Endodermal cell (in vitro differentiated cells): Measurements from ENCODE around the gene NAA30. TPM values are rescaled to one million over a fixed set of nuclear protein-coding genes. Genes with fewer than 3 reads are reported as not detected.
"Not testable (repeated sequence)": the region's sequence is repeated elsewhere in the genome, so short reads cannot be mapped to it uniquely, and the experiment has no call there.

ENCODE experiments used
- DNase-seq: peaks from one replicate; pipeline ENCODE4 v3.0.0-alpha.2; 2017
- H3K27ac ChIP-seq: 2 replicates; pipeline ENCODE4 v1.5.1; 2013; ENCODE audit warnings: mild to moderate bottlenecking, low read depth, low read length, moderate library complexity
- H3K27me3 ChIP-seq: 2 replicates; pipeline ENCODE4 v1.6.1; 2013; ENCODE audit warnings: mild to moderate bottlenecking, low read length, moderate library complexity; ENCODE audit not compliant: insufficient read depth, control insufficient read depth, poor library complexity, severe bottlenecking
- H3K36me3 ChIP-seq: 2 replicates; pipeline ENCODE4 v1.7.0; 2013; ENCODE audit warnings: mild to moderate bottlenecking, low read length, moderate library complexity; ENCODE audit not compliant: control insufficient read depth, insufficient read depth
- H3K4me1 ChIP-seq: one replicate; pipeline ENCODE4 v1.7.0; 2013; ENCODE audit warnings: low read length; ENCODE audit not compliant: control insufficient read depth, insufficient read depth
- H3K4me3 ChIP-seq: 2 replicates; pipeline ENCODE4 v1.5.1; 2013; ENCODE audit warnings: mild to moderate bottlenecking, low read length, moderate library complexity
- H3K9ac ChIP-seq: 2 replicates; pipeline ENCODE4 v1.6.1; 2013; ENCODE audit warnings: mild to moderate bottlenecking, low read length, moderate library complexity; ENCODE audit not compliant: poor library complexity, severe bottlenecking; ENCODE audit errors: extremely low read depth
- H3K9me3 ChIP-seq: 2 replicates; pipeline ENCODE4 v1.6.1; 2013; ENCODE audit warnings: mild to moderate bottlenecking, low read length, moderate library complexity; ENCODE audit not compliant: control insufficient read depth
- H3K27ac Mint-ChIP-seq: 2 replicates; pipeline ENCODE4 v1.8.0; 2020; ENCODE audit warnings: mixed read lengths
- H3K27me3 Mint-ChIP-seq: 2 replicates; pipeline ENCODE4 v1.8.0; 2021; ENCODE audit warnings: mild to moderate bottlenecking, mixed read lengths; ENCODE audit not compliant: insufficient read depth
- H3K36me3 Mint-ChIP-seq: 2 replicates; pipeline ENCODE4 v1.8.0; 2020; ENCODE audit warnings: low read depth, mixed read lengths
- H3K4me1 Mint-ChIP-seq: 2 replicates; pipeline ENCODE4 v1.8.0; 2020; ENCODE audit warnings: mixed read lengths
- H3K4me3 Mint-ChIP-seq: 2 replicates; pipeline ENCODE4 v1.8.0; 2020; ENCODE audit warnings: mild to moderate bottlenecking, moderate library complexity, mixed read lengths
- H3K9me3 Mint-ChIP-seq: 2 replicates; pipeline ENCODE4 v1.8.0; 2020; ENCODE audit warnings: mild to moderate bottlenecking, mixed read lengths
- CTCF ChIP-seq: fragments of 200-600 bp; sonication (generic); conservative IDR thresholded peaks from 2 replicates; pipeline ENCODE4 v1.5.0; 2021; ENCODE audit warnings: antibody characterized with exemption, mild to moderate bottlenecking
- WGBS, 2 experiments: methylation state at CpG; one replicate each; pipeline versions ENCODE4 v1.1.5 to v1.1.7; 2013; ENCODE audit warnings: missing lambda C conversion rate in 2 of 2, mixed read lengths in 1 of 2; ENCODE audit not compliant: insufficient coverage in 1 of 2, insufficient read length in 1 of 2; 5-methylcytosine and 5-hydroxymethylcytosine counted together
- long read RNA-seq, 4 experiments: library from polyadenylated mRNA in 2 of 4; library from RNA in 1 of 4; library from capped mRNA in 1 of 4; stranded (forward) in 3 of 4; unstranded in 1 of 4; transcript quantifications; one replicate each; pipeline ENCODE4 v2.0.0, GENCODE V29; 2020 to 2021; ENCODE audit warnings: inconsistent platforms in 1 of 4
- polyA plus RNA-seq, 2 experiments: library from polyadenylated mRNA; stranded (reverse); fragments of 50-300 nt; gene quantifications; one replicate each; pipeline ENCODE4 v1.2.3, GENCODE V29; 2013
- total RNA-seq, 2 donors: library from RNA; stranded (reverse); fragmentation: NEBNext Ultra II Directional in 1 of 2; extraction: Animal tissue kit (Norgen Biotek cat#: 25700) in 1 of 2; gene quantifications; 2 replicates in 1 of 2; 3 replicates in 1 of 2; pipeline ENCODE4 v1.2.1, GENCODE V29; 2021

The NAA30 gene
- total RNA-seq, result 10 to 100 TPM; 23.0 to 26.0 TPM
- 17.4 TPM for polyA plus RNA-seq (2013, experiment 1 of 2)
- 12.8 TPM for polyA plus RNA-seq (2013, experiment 2 of 2)
- long read RNA-seq, experiment 1, full-length matches to known transcripts, result 2 of 13 reads
- long read RNA-seq, experiment 1, partial matches to known transcripts, result 0 of 13 reads
- long read RNA-seq, experiment 1, other reads (novel, unspliced or antisense), result 11 of 13 reads
- long read RNA-seq, experiment 2, full-length matches to known transcripts, result 73 of 90 reads
- long read RNA-seq, experiment 2, partial matches to known transcripts, result 5 of 90 reads
- long read RNA-seq, experiment 2, other reads (novel, unspliced or antisense), result 12 of 90 reads
- long read RNA-seq, experiment 3, full-length matches to known transcripts, result 6 of 13 reads
- long read RNA-seq, experiment 3, partial matches to known transcripts, result 3 of 13 reads
- long read RNA-seq, experiment 3, other reads (novel, unspliced or antisense), result 4 of 13 reads
- long read RNA-seq, experiment 4, partial matches to known transcripts, result 0 of 3 reads
- long read RNA-seq, experiment 4, other reads (novel, unspliced or antisense), result 1 of 3 reads

- 1 to 3% methylated on average over 13 to 61 of the region's 62 CpGs for WGBS, 2 experiments
- Mint-ChIP-seq H3K4me3 (peak within 1 kb of the TSS; percentile 83), H3K27ac (peak within 1 kb of the TSS; percentile 86), H3K4me1 (peaks cover 33% of the 10 kb centered on the region), H3K36me3 (peaks cover 18% of the 10 kb centered on the region), H3K27me3 (peaks cover 12% of the 10 kb centered on the region), H3K9me3 (no peaks in the 10 kb centered on the region)
- Histone ChIP-seq H3K4me3 (peak within 1 kb of the TSS; percentile 90), H3K36me3 (peaks cover 19% of the 10 kb centered on the region), H3K9ac (peak within 1 kb of the TSS; percentile 42), H3K4me1 (peaks cover 9% of the 10 kb centered on the region), H3K27ac (peak within 1 kb of the TSS; percentile 45), H3K27me3 (no peaks in the 10 kb centered on the region), H3K9me3 (no peaks in the 10 kb centered on the region)
- TF ChIP-seq CTCF, result no peak
- peak; percentile 98 for DNase-seq
Measured at GRCh38 chr14:57390037-57390805, at the start of gene NAA30. NAA30 (plus strand) TSS chr14:57390586; CDS start chr14:57390958, 372 bp downstream.

- H3K4me3 ChIP-seq, H3K9ac ChIP-seq: not testable (repeated sequence)
Measured at GRCh38 chr14:57343545-57344297, 46.7 kb upstream of the NAA30 start.

GRCh38 chr14:57345106-57345505 lies 45.3 kb upstream of the NAA30 start:
- Histone ChIP-seq H3K27ac (no peak overlapping the region), H3K9ac (no peak overlapping the region), H3K4me1 (peaks cover 3% of the 10 kb centered on the region), H3K9me3 (peaks cover 24% of the 10 kb centered on the region), H3K27me3 (no peaks in the 10 kb centered on the region), H3K36me3 (no peaks in the 10 kb centered on the region), H3K4me3 (no peak overlapping the region)
- no peak for DNase-seq
- WGBS, 2 experiments, result 82 to 91% methylated on average over 6 to 9 of the region's 9 CpGs
- H3K36me3 Mint-ChIP-seq, result no peaks in the 10 kb centered on the region
- TF ChIP-seq CTCF, result no peak
- H3K9me3 Mint-ChIP-seq, result peaks cover 32% of the 10 kb centered on the region
- no peaks in the 10 kb centered on the region for H3K4me1 Mint-ChIP-seq
- H3K4me3 Mint-ChIP-seq, result no peak overlapping the region
- peaks cover 2% of the 10 kb centered on the region for H3K27me3 Mint-ChIP-seq
- no peak overlapping the region for H3K27ac Mint-ChIP-seq

More at GRCh38 chr14:57343545-57344297, 46.7 kb upstream of the NAA30 start:
- H3K27ac Mint-ChIP-seq, result peak overlapping the region; percentile 94
- H3K27me3 ChIP-seq, H3K36me3 ChIP-seq, H3K4me1 ChIP-seq, H3K36me3 Mint-ChIP-seq, H3K27ac ChIP-seq, H3K27me3 Mint-ChIP-seq, H3K4me1 Mint-ChIP-seq: not testable (repeated sequence)
- peak; percentile 50 for DNase-seq
- H3K9me3 Mint-ChIP-seq, result peaks cover 33% of the 10 kb centered on the region
- H3K4me3 Mint-ChIP-seq, result peak overlapping the region; percentile 59
- H3K9me3 ChIP-seq, result peaks cover 23% of the 10 kb centered on the region
- WGBS, 2 experiments, result 62 to 73% methylated on average over 16 to 32 of the region's 34 CpGs
